VCaP (cell line): ENCODE data around the gene USP37.

ENCODE experiments used
- H3K27ac ChIP-seq: fragments of 450-650 bp; 2 replicates; pipeline ENCODE4 v1.5.1; 2017
- CTCF ChIP-seq: fragments of 450-650 bp; conservative IDR thresholded peaks from 2 replicates; pipeline ENCODE4 v1.5.1; 2017; ENCODE audit warnings: mild to moderate bottlenecking, moderate library complexity

USP37 gene

GRCh38 chr2:218405746-218406208, 162.4 kb downstream of the USP37 start:
- no peak for TF ChIP-seq CTCF
- H3K27ac ChIP-seq, result peak overlapping the region; percentile 91

DNA sequence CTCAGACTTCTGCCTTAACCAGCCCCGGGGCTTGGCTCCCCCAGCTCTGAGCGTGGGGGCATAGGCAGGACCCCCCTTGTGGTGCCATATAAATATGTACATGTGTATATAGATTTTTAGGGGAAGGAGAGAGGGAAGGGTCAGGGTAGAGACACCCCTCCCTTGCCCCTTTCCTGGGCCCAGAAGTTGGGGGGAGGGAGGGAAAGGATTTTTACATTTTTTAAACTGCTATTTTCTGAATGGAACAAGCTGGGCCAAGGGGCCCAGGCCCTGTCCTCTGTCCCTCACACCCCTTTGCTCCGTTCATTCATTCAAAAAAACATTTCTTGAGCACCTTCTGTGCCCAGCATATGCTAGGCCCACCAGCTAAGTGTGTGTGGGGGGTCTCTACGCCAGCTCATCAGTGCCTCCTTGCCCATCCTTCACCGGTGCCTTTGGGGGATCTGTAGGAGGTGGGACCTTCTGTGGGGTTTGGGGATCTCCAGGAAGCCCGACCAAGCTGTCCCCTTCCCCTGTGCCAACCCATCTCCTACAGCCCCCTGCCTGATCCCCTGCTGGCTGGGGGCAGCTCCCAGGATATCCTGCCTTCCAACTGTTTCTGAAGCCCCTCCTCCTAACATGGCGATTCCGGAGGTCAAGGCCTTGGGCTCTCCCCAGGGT, 162.9 kb downstream of the USP37 start:
- H3K27ac ChIP-seq, result peak overlapping the region; percentile 91
- TF ChIP-seq CTCF, result no peak

DNA sequence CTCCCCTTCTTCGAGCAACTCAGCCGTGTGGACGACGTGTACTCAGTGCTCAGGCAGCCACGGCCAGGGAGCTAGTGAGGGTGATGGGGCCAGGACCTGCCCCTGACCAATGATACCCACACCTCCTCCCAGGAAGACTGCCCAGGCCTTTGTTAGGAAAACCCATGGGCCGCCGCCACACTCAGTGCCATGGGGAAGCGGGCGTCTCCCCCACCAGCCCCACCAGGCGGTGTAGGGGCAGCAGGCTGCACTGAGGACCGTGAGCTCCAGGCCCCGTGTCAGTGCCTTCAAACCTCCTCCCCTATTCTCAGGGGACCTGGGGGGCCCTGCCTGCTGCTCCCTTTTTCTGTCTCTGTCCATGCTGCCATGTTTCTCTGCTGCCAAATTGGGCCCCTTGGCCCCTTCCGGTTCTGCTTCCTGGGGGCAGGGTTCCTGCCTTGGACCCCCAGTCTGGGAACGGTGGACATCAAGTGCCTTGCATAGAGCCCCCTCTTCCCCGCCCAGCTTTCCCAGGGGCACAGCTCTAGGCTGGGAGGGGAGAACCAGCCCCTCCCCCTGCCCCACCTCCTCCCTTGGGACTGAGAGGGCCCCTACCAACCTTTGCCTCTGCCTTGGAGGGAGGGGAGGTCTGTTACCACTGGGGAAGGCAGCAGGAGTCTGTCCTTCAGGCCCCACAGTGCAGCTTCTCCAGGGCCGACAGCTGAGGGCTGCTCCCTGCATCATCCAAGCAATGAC, 163.6 kb downstream of the USP37 start:
- no peak for TF ChIP-seq CTCF
- H3K27ac ChIP-seq, result peak overlapping the region; percentile 91

DNA sequence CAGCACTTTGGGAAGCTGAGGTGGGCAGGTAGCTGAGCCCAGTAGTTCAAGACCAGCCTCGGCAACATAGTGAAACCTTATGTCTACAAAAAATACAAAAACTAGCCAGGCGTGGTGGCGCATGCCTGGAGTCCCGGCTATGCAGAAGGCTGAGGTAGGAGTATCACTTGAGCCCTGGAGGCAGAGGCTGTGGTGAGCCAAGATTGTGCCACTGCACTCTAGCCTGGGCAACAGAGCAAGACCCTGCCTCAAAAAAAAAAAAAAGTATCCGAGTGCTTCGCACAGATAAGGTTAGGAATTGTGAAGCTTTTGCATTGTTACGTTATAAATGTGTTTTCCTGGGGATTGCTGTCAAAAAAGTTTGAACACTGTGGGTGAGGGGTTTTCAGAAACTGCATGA, 164.3 kb downstream of the USP37 start:
- TF ChIP-seq CTCF, result no peak
- H3K27ac ChIP-seq, result peak overlapping the region; percentile 2; the same call in 1 of the 2 replicates

DNA sequence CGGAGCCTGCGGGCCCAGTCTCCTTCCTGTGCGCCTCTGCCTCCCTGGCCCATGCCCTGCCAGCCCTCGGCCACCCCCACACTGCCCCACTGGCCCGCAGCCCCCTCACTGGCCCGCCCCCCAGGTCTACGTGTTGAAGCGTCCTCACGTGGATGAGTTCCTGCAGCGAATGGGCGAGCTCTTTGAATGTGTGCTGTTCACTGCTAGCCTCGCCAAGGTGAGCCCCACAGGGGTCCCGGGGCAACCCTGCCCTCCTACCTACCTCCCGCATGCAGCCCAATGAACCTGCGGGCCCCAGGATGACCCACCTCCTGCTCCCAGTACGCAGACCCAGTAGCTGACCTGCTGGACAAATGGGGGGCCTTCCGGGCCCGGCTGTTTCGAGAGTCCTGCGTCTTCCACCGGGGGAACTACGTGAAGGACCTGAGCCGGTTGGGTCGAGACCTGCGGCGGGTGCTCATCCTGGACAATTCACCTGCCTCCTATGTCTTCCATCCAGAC, 165.2 kb downstream of the USP37 start:
- TF ChIP-seq CTCF, result no peak
- H3K27ac ChIP-seq, result no peak overlapping the region; the same call in 1 of the 2 replicates

- peak overlapping the region; percentile 98; the same call in 1 of the 2 replicates for H3K27ac ChIP-seq
- no peak for TF ChIP-seq CTCF
These were observed 165.7 kb downstream of the USP37 start for GRCh38 chr2:218402491-218402901.

GRCh38 chr2:218401890-218402289, 166.3 kb downstream of the USP37 start:
- peak overlapping the region; percentile 98; the same call in 1 of the 2 replicates for H3K27ac ChIP-seq
- no peak for TF ChIP-seq CTCF
